Measurements from ENCODE around the gene ADCY3. TPM values are rescaled to one million over a fixed set of nuclear protein-coding genes. Genes with fewer than 3 reads are reported as not detected.

ADCY3 gene
- total and polyA plus RNA-seq, 2 of the 13 experiments (the other 11 are each of a cell fraction or from before 2014, with no cell fraction given): 0.11 to 0.61 TPM

DNA sequence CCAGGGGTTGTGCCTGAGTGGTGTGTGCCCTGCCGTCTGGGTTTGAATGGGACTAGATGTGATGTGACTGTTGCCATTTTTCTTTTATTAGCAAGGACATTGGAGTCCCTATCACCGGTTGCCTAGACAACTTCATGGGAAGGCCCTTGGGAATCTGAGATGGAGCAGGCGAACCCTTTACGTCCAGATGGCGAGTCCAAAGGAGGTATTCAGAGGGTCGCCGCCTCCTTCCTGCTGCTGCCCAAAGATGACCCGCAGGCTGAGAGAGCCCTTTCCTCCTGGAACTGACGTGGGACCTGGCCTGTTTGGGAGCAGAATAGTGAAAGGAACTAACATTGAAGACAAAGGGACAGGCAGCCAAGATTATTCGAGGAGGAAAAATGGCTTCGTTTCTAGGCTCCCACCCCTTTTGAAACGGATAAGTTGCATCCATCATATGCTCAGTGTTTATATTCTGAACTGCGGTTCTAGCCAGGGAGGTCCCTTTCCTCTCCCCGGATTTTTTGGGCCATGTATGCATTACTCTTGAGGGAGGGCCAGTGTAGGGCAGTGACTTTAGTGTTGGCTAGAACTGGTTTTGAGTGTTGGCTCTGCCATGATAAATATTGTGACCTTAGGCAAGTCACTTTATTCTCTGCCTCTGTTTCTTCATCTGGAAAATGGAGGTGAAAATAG, 126.1 kb downstream of the ADCY3 start (continued):
- TF ChIP-seq, protein P1, sequence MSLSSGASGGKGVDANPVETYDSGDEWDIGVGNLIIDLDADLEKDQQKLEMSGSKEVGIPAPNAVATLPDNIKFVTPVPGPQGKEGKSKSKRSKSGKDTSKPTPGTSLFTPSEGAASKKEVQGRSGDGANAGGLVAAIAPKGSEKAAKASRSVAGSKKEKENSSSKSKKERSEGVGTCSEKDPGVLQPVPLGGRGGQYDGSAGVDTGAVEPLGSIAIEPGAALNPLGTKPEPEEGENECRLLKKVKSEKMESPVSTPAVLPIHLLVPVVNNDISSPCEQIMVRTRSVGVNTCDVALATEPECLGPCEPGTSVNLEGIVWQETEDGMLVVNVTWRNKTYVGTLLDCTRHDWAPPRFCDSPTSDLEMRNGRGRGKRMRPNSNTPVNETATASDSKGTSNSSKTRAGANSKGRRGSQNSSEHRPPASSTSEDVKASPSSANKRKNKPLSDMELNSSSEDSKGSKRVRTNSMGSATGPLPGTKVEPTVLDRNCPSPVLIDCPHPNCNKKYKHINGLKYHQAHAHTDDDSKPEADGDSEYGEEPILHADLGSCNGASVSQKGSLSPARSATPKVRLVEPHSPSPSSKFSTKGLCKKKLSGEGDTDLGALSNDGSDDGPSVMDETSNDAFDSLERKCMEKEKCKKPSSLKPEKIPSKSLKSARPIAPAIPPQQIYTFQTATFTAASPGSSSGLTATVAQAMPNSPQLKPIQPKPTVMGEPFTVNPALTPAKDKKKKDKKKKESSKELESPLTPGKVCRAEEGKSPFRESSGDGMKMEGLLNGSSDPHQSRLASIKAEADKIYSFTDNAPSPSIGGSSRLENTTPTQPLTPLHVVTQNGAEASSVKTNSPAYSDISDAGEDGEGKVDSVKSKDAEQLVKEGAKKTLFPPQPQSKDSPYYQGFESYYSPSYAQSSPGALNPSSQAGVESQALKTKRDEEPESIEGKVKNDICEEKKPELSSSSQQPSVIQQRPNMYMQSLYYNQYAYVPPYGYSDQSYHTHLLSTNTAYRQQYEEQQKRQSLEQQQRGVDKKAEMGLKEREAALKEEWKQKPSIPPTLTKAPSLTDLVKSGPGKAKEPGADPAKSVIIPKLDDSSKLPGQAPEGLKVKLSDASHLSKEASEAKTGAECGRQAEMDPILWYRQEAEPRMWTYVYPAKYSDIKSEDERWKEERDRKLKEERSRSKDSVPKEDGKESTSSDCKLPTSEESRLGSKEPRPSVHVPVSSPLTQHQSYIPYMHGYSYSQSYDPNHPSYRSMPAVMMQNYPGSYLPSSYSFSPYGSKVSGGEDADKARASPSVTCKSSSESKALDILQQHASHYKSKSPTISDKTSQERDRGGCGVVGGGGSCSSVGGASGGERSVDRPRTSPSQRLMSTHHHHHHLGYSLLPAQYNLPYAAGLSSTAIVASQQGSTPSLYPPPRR (CRISPR knock-in tag; IDR thresholded peaks at IDR 0.05; ENCODE audit: borderline replicate concordance): no peak
- TF ChIP-seq, protein P2, sequence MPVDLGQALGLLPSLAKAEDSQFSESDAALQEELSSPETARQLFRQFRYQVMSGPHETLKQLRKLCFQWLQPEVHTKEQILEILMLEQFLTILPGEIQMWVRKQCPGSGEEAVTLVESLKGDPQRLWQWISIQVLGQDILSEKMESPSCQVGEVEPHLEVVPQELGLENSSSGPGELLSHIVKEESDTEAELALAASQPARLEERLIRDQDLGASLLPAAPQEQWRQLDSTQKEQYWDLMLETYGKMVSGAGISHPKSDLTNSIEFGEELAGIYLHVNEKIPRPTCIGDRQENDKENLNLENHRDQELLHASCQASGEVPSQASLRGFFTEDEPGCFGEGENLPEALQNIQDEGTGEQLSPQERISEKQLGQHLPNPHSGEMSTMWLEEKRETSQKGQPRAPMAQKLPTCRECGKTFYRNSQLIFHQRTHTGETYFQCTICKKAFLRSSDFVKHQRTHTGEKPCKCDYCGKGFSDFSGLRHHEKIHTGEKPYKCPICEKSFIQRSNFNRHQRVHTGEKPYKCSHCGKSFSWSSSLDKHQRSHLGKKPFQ (CRISPR knock-in tag; IDR thresholded peaks at IDR 0.05; ENCODE audit: insufficient replicate concordance): peak; percentile 34
- TF ChIP-seq CENPT (CRISPR knock-in tag; IDR thresholded peaks at IDR 0.05; ENCODE audit: low read depth) (0 out of 2 replicates have a peak, but pooled peaks have one; percentile 8), ZNF296 (CRISPR knock-in tag; conservative IDR thresholded peaks at IDR 0.05) (0 out of 2 replicates have a peak, but pooled peaks have one; percentile 59), ZNF629 (CRISPR knock-in tag; conservative IDR thresholded peaks at IDR 0.05) (peak; percentile 72), XBP1 (CRISPR knock-in tag; IDR thresholded peaks at IDR 0.05) (no peak), KDM5A (IDR thresholded peaks at IDR 0.05; ENCODE audit: borderline replicate concordance, low read length) (0 out of 2 replicates have a peak, but pooled peaks have one; percentile 55)

Measured in HepG2 (cell line).